ENCODE data around the gene ENDOD1. TPM values are rescaled to one million over a fixed set of nuclear protein-coding genes. Genes with fewer than 3 reads are reported as not detected.

ENDOD1 gene
- total RNA-seq, 1 experiment from 2014 or later = 11.4 TPM

DNA sequence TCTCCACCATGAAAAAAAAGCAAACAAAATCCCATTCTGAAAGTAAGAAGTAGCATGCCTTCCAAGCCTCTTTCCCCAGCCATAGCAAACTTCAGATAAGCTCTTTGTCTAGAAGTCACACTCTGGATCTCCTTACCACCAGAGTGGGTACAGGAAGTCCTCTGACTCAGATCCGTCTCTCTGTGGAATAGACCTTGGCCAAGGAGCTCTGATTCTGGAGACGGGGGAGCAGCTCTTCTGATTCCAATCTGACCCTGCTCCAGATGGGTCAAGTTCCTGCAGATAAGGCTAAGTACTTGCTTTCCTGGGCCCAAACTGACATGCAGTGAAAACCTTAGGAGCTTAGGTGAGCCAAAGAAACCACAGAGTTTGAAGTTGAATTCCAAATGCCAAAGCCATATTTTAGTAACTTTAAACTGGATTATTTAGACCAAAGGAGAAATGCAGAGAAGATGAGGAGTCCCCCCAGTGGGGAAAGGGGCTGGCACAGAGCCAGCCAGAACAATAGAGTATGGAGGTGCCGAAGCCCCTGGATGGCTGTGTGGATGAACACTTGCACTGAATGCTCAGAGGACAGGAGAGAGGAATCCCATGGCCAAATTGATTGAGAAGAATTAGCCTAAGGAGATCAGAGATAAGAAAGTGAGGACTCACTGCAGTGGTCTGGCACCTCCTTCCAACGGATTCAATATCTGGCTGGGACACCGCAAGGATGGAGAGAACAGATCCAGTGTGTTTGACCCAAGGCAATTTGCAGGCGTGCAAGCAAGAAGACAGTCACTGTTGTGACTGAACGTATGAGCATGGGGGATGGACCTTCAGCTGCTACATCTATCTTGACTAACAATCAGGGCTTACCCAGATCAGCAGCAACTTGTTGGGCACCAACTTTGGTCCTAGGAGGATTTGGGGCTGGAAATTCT, 54.9 kb downstream of the ENDOD1 start:
- H3K9me3 Mint-ChIP-seq (ENCODE audit: unreplicated experiment) = no peaks in the 10 kb centered on the region
- H3K27ac Mint-ChIP-seq (ENCODE audit: low read depth, unreplicated experiment) = no peak overlapping the region
- ChIA-PET CTCF (interaction anchor here (0.5 to 1.4 kb wide), 2 partner anchors 522 to 563 kb away, joined by 3 to 7 read pairs; no protein-coding TSS in a partner anchor), POLR2A (interaction anchor here (0.6 to 14.0 kb wide), 4 partner anchors 37 to 439 kb away, joined by 3 to 190 read pairs (median 43); partner anchors contain the start of gene SRSF8)
- H3K4me3 Mint-ChIP-seq (ENCODE audit: unreplicated experiment) = no peak overlapping the region
- BruUV-seq (replicated peaks) = no TSS peak
- no peak for DNase-seq (ENCODE audit: unreplicated experiment)
- TF ChIP-seq, protein P1, sequence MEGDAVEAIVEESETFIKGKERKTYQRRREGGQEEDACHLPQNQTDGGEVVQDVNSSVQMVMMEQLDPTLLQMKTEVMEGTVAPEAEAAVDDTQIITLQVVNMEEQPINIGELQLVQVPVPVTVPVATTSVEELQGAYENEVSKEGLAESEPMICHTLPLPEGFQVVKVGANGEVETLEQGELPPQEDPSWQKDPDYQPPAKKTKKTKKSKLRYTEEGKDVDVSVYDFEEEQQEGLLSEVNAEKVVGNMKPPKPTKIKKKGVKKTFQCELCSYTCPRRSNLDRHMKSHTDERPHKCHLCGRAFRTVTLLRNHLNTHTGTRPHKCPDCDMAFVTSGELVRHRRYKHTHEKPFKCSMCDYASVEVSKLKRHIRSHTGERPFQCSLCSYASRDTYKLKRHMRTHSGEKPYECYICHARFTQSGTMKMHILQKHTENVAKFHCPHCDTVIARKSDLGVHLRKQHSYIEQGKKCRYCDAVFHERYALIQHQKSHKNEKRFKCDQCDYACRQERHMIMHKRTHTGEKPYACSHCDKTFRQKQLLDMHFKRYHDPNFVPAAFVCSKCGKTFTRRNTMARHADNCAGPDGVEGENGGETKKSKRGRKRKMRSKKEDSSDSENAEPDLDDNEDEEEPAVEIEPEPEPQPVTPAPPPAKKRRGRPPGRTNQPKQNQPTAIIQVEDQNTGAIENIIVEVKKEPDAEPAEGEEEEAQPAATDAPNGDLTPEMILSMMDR (IDR thresholded peaks at IDR 0.05; ENCODE audit: unreplicated experiment) = no peak
- intact Hi-C loops (cut with micrococcal nuclease) = no loop called here
- H3K36me3 Mint-ChIP-seq (ENCODE audit: insufficient read depth, unreplicated experiment) = no peaks in the 10 kb centered on the region
- peaks cover 22% of the 10 kb centered on the region for H3K4me1 Mint-ChIP-seq (ENCODE audit: insufficient read depth, unreplicated experiment)
- H3K27me3 Mint-ChIP-seq (ENCODE audit: insufficient read depth, unreplicated experiment) = no peaks in the 10 kb centered on the region

DNA sequence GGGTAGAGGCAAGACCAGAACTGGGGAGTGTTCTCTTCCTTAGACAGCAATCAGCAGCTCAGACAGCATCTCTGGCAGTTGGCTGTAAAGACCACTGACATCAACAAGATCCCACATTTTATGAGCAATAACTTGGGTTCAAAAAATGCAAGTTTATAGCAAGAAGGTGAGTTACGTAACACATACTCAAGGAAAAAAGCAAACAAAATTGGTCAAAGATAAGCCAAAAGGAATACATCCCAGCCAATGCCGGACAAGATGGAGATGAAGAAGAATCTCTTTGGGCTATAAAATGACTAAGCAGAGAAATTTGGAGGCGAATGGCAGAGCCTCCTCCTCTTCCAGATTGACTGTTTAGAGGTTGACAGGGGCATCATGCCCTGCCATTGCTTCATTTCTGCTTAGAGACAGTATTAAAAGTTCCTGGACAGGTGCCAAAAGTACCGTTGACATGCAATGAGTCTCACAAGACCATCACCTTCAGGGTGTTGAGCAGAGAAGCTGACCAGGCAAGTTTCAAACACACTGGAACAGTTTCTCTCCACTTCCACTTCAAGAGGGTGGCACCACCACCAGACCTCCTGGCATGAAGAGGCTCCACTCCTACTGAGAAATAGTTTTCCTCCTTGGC, 55.9 kb downstream of the ENDOD1 start:
- TF ChIP-seq, protein P1 (IDR thresholded peaks at IDR 0.05; ENCODE audit: unreplicated experiment) = no peak
- Mint-ChIP-seq H3K4me1 (ENCODE audit: insufficient read depth, unreplicated experiment) (peaks cover 25% of the 10 kb centered on the region), H3K27ac (ENCODE audit: low read depth, unreplicated experiment) (no peak overlapping the region), H3K36me3 (ENCODE audit: insufficient read depth, unreplicated experiment) (no peaks in the 10 kb centered on the region), H3K9me3 (ENCODE audit: unreplicated experiment) (no peaks in the 10 kb centered on the region), H3K4me3 (ENCODE audit: unreplicated experiment) (no peak overlapping the region), H3K27me3 (ENCODE audit: insufficient read depth, unreplicated experiment) (no peaks in the 10 kb centered on the region)
- CTCF ChIA-PET = interaction anchor here (1.0 to 2.0 kb wide), 5 partner anchors 9 to 523 kb away, joined by 4 to 9 read pairs (median 7); partner anchors contain the start of gene ENDOD1
- intact Hi-C loops (cut with micrococcal nuclease) = no loop called here
- peak; percentile 34 for DNase-seq (ENCODE audit: unreplicated experiment)
- no TSS peak for BruUV-seq (replicated peaks)
- POLR2A ChIA-PET = interaction anchor here (0.6 to 14.0 kb wide), 11 partner anchors 10 to 439 kb away, joined by 3 to 190 read pairs (median 25); partner anchors contain the start of genes ENDOD1, SESN3 and SRSF8

DNA sequence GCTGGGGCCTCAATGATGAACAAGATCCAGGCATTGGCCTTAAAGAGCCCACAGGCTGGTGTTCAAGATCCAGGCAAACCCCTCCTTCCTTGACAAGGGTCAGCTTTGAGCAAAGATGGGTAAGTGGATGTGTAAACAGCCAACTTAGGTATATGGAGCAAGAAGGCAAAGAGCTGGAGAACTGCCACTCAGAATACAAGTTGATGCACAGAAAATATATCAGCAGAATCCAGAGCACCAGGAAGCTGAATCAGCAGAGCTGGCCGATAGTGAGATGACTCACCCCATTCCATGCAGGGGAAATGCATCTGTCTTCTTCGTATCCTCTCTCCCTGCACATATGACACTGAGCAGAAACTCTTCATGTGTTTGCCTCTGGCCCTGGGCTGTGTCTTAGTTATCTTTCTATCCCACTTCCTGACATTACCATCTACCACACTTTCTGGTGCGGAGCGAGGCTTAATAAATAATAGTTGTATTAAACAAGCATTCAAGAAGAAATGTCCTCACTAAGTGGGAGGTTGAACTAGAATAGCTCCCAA, 57.8 kb downstream of the ENDOD1 start:
- BruUV-seq (replicated peaks) = no TSS peak
- CTCF ChIA-PET = interaction anchor here (0.6 to 16.6 kb wide), 19 partner anchors 8 to 1048 kb away, joined by 3 to 367 read pairs (median 5); partner anchors contain the start of genes SESN3 and SRSF8
- H3K4me1 Mint-ChIP-seq (ENCODE audit: insufficient read depth, unreplicated experiment) = peaks cover 31% of the 10 kb centered on the region

More for the DNA sequence above, 57.8 kb downstream of the ENDOD1 start:
- POLR2A ChIA-PET = interaction anchor here (0.6 to 14.0 kb wide), 21 partner anchors 11 to 644 kb away, joined by 3 to 190 read pairs (median 8); partner anchors contain the start of genes CEP57, CWC15, ENDOD1 and FAM76B
- no peak overlapping the region for H3K4me3 Mint-ChIP-seq (ENCODE audit: unreplicated experiment)
- intact Hi-C loops (cut with micrococcal nuclease) = no loop called here
- TF ChIP-seq, protein P1 (IDR thresholded peaks at IDR 0.05; ENCODE audit: unreplicated experiment) = no peak
- no peaks in the 10 kb centered on the region for H3K36me3 Mint-ChIP-seq (ENCODE audit: insufficient read depth, unreplicated experiment)
- no peaks in the 10 kb centered on the region for H3K27me3 Mint-ChIP-seq (ENCODE audit: insufficient read depth, unreplicated experiment)
- no peaks in the 10 kb centered on the region for H3K9me3 Mint-ChIP-seq (ENCODE audit: unreplicated experiment)
- peak; percentile 87 for DNase-seq (ENCODE audit: unreplicated experiment)
- peak overlapping the region; percentile 17 for H3K27ac Mint-ChIP-seq (ENCODE audit: low read depth, unreplicated experiment)

All from MCF 10A (cell line).